ENCODE measurements around the gene C11orf91. TPM values are rescaled to one million over a fixed set of nuclear protein-coding genes. Genes with fewer than 3 reads are reported as not detected.
"Not testable (repeated sequence)": the region's sequence is repeated elsewhere in the genome, so short reads cannot be mapped to it uniquely, and the experiment has no call there.

Gene C11orf91
- total RNA-seq, 1 donor from 2014 or later: 0.69 TPM

- DNase-seq (ENCODE audit: low spot score, unreplicated experiment): no peak
- Mint-ChIP-seq H3K27me3 (peaks cover 17% of the 10 kb centered on the region), H3K36me3 (ENCODE audit: insufficient read depth) (no peaks in the 10 kb centered on the region), H3K4me3 (ENCODE audit: low read depth) (no peak overlapping the region), H3K9me3 (ENCODE audit: low read depth) (no peaks in the 10 kb centered on the region), H3K4me1 (ENCODE audit: low read depth) (peaks cover 6% of the 10 kb centered on the region), H3K27ac (no peak overlapping the region)
- TF ChIP-seq CTCF (IDR thresholded peaks at IDR 0.05; ENCODE audit: unreplicated experiment): no peak
Measured at GRCh38 chr11:33684003-33684706, 16.5 kb downstream of the C11orf91 start.

- H3K4me1 Mint-ChIP-seq (ENCODE audit: low read depth): peaks cover 4% of the 10 kb centered on the region
- DNase-seq (ENCODE audit: low spot score, unreplicated experiment): no peak
- no peak for TF ChIP-seq CTCF (IDR thresholded peaks at IDR 0.05; ENCODE audit: unreplicated experiment)
- no peak overlapping the region for H3K4me3 Mint-ChIP-seq (ENCODE audit: low read depth)
- H3K36me3 Mint-ChIP-seq (ENCODE audit: insufficient read depth): peaks cover 1% of the 10 kb centered on the region
- peaks cover 17% of the 10 kb centered on the region for H3K27me3 Mint-ChIP-seq
- H3K27ac Mint-ChIP-seq: no peak overlapping the region
- H3K9me3 Mint-ChIP-seq (ENCODE audit: low read depth): peaks cover 13% of the 10 kb centered on the region
Measured at GRCh38 chr11:33682446-33682845, 18.2 kb downstream of the C11orf91 start.

GRCh38 chr11:33682019-33682418, 18.6 kb downstream of the C11orf91 start:
- no peak overlapping the region for H3K4me3 Mint-ChIP-seq (ENCODE audit: low read depth)
- peaks cover 4% of the 10 kb centered on the region for H3K4me1 Mint-ChIP-seq (ENCODE audit: low read depth)
- peaks cover 1% of the 10 kb centered on the region for H3K36me3 Mint-ChIP-seq (ENCODE audit: insufficient read depth)
- H3K27me3 Mint-ChIP-seq: peaks cover 17% of the 10 kb centered on the region
- H3K9me3 Mint-ChIP-seq (ENCODE audit: low read depth): peaks cover 17% of the 10 kb centered on the region
- DNase-seq (ENCODE audit: low spot score, unreplicated experiment): no peak
- no peak for TF ChIP-seq CTCF (IDR thresholded peaks at IDR 0.05; ENCODE audit: unreplicated experiment)
- no peak overlapping the region for H3K27ac Mint-ChIP-seq

GRCh38 chr11:33678616-33679015, 22.0 kb downstream of the C11orf91 start:
- not testable (repeated sequence) for H3K36me3 Mint-ChIP-seq (ENCODE audit: insufficient read depth); H3K4me3 Mint-ChIP-seq (ENCODE audit: low read depth); DNase-seq (ENCODE audit: low spot score, unreplicated experiment); H3K27ac Mint-ChIP-seq; H3K4me1 Mint-ChIP-seq (ENCODE audit: low read depth)
- Mint-ChIP-seq H3K27me3 (peaks cover 14% of the 10 kb centered on the region), H3K9me3 (ENCODE audit: low read depth) (peaks cover 19% of the 10 kb centered on the region)

- Mint-ChIP-seq H3K27ac (no peak overlapping the region), H3K9me3 (ENCODE audit: low read depth) (peaks cover 19% of the 10 kb centered on the region), H3K4me1 (ENCODE audit: low read depth) (no peaks in the 10 kb centered on the region), H3K36me3 (ENCODE audit: insufficient read depth) (peaks cover 1% of the 10 kb centered on the region), H3K27me3 (no peaks in the 10 kb centered on the region), H3K4me3 (ENCODE audit: low read depth) (no peak overlapping the region)
- no peak for DNase-seq (ENCODE audit: low spot score, unreplicated experiment)
- no peak for TF ChIP-seq CTCF (IDR thresholded peaks at IDR 0.05; ENCODE audit: unreplicated experiment)
Measured at GRCh38 chr11:33674035-33674814, 26.4 kb downstream of the C11orf91 start.
